Testis (tissue), 3 donors: Measurements from ENCODE around the gene BCL2A1. TPM values are rescaled to one million over a fixed set of nuclear protein-coding genes. Genes with fewer than 3 reads are reported as not detected.
"Not testable (repeated sequence)": the region's sequence is repeated elsewhere in the genome, so short reads cannot be mapped to it uniquely, and the experiment has no call there.

Experiments
- DNase-seq: peaks from one replicate; pipeline ENCODE4 v3.0.0-alpha.2; 2019
- H3K27ac ChIP-seq, 2 donors: fragments of 200-600 bp; sonication (generic); one replicate each; pipeline ENCODE4 v1.5.1; 2019
- H3K27me3 ChIP-seq: fragments of 200-600 bp; sonication (generic); one replicate; pipeline ENCODE4 v1.5.1; 2019
- H3K36me3 ChIP-seq: fragments of 200-600 bp; sonication (generic); one replicate; pipeline ENCODE4 v1.5.1; 2017; ENCODE audit warnings: low read depth; ENCODE audit errors: missing control alignments
- H3K4me1 ChIP-seq: fragments of 200-600 bp; sonication (generic); one replicate; pipeline ENCODE4 v1.5.1; 2019
- H3K4me3 ChIP-seq, 2 donors: fragments of 200-600 bp; sonication (generic); one replicate each; pipeline ENCODE4 v1.5.1; 2017 to 2019
- H3K9me3 ChIP-seq: fragments of 200-600 bp; sonication (generic); one replicate; pipeline ENCODE4 v1.5.1; 2017
- CTCF ChIP-seq, 3 experiments: fragments of 450-650 bp in 2 of 3; fragments of 200-600 bp in 1 of 3; sonication (generic) in 1 of 3; IDR thresholded peaks; one replicate each; pipeline ENCODE4 v1.5.1; 2016 to 2019; ENCODE audit warnings: antibody characterized with exemption in 3 of 3, mild to moderate bottlenecking in 2 of 3, moderate library complexity in 1 of 3
- POLR2A ChIP-seq: fragments of 450-650 bp; IDR thresholded peaks from one replicate; pipeline ENCODE4 v1.6.1; 2017; ENCODE audit warnings: antibody characterized with exemption, mild to moderate bottlenecking, moderate library complexity
- WGBS, 2 donors: methylation state at CpG; one replicate each; pipeline ENCODE4 v1.1.5; 2018; 5-methylcytosine and 5-hydroxymethylcytosine counted together
- intact Hi-C: fragments of 100-400 bp; cut with DNase I; formaldehyde crosslinking; loops from one replicate; pipeline ENCODE4 v1.15.1; 2023; ENCODE audit warnings: low total_unique reads
- polyA plus RNA-seq: library from polyadenylated mRNA; stranded (reverse); fragments of 350-450 nt; fragmentation: Illumina TruSeq; extraction: RNeasy Lipid Tissue Mini Kit (QIAGEN cat#74804); gene quantifications from one replicate; pipeline ENCODE4 v1.2.3, GENCODE V29; 2014; ENCODE audit warnings: low read depth, low replicate concordance; ENCODE audit not compliant: insufficient read depth
- total RNA-seq, 2 donors: library from RNA; depleted of rRNA; stranded (reverse); fragments of >200 nt; gene quantifications; one replicate each; pipeline ENCODE4 v1.2.3, GENCODE V29; 2016

BCL2A1 gene
- total and polyA plus RNA-seq, 3 donors from 2014 or later: 2.3 TPM; not detected in 2

DNA sequence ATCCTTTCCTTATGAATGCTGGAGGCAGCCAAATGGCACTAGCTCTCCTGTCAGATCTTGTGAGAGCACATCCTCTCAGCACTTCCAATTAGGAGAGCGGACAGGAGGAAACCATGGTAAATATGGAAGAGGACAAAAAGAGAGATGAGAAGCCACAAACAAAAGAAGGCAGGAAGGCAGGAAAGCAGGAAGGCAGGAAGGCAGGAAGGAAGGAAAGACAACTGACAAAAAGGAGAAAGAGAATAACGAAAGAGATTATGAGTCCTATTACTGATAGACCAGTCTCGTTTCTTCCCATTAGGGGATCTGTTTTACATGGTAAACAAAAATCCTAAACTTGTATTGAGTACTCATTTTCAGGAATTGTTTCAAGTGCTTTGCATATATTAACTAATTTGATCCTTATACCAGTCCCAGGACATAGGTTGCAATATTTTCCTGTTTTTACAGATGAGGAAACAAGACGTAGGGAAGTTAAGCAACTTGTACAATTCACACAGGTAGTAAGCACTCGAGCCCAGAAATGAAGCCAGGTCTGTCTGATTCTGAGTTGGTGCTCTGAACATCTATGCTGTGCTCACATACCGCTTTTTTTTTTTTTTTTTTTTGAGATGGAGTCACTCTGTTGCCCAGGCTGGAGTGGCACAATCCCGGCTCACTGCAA, 4.2 kb downstream of the BCL2A1 start:
- TF ChIP-seq POLR2A (no peak), CTCF (IDR thresholded peaks at IDR 0.05) (no peak)
- Histone ChIP-seq H3K9me3 (no peaks in the 10 kb centered on the region), H3K27me3 (no peaks in the 10 kb centered on the region), H3K27ac (no peak overlapping the region), H3K36me3 (no peaks in the 10 kb centered on the region), H3K4me1 (peaks cover 5% of the 10 kb centered on the region), H3K4me3 (no peak overlapping the region)
- 82 to 85% methylated on average over 7 of the region's 7 CpGs for WGBS, 2 donors
- DNase-seq: no peak
- intact Hi-C loops: no loop called here

- no peaks in the 10 kb centered on the region for H3K36me3 ChIP-seq
- TF ChIP-seq CTCF (IDR thresholded peaks at IDR 0.05) (no peak), POLR2A (no peak)
- H3K27ac ChIP-seq: no peak overlapping the region
- no peak for DNase-seq
- 82 to 84% methylated on average over 4 of the region's 4 CpGs for WGBS, 2 donors
- H3K9me3 ChIP-seq: no peaks in the 10 kb centered on the region
- H3K4me1 ChIP-seq: peaks cover 5% of the 10 kb centered on the region
- intact Hi-C loops: no loop called here
- H3K4me3 ChIP-seq: no peak overlapping the region
- no peaks in the 10 kb centered on the region for H3K27me3 ChIP-seq
These were observed 5.0 kb downstream of the BCL2A1 start for GRCh38 chr15:79965846-79966630.

- WGBS, 2 donors: 89 to 92% methylated on average over 6 of the region's 6 CpGs
- intact Hi-C loops: no loop called here
- no peak for DNase-seq
- TF ChIP-seq POLR2A (no peak), CTCF (IDR thresholded peaks at IDR 0.05) (no peak)
- no peaks in the 10 kb centered on the region for H3K27me3 ChIP-seq
- no peaks in the 10 kb centered on the region for H3K36me3 ChIP-seq
- no peaks in the 10 kb centered on the region for H3K4me1 ChIP-seq
- H3K4me3 ChIP-seq: no peak overlapping the region
- no peaks in the 10 kb centered on the region for H3K9me3 ChIP-seq
- no peak overlapping the region for H3K27ac ChIP-seq
These were observed 6.7 kb downstream of the BCL2A1 start for GRCh38 chr15:79964232-79964805.

DNA sequence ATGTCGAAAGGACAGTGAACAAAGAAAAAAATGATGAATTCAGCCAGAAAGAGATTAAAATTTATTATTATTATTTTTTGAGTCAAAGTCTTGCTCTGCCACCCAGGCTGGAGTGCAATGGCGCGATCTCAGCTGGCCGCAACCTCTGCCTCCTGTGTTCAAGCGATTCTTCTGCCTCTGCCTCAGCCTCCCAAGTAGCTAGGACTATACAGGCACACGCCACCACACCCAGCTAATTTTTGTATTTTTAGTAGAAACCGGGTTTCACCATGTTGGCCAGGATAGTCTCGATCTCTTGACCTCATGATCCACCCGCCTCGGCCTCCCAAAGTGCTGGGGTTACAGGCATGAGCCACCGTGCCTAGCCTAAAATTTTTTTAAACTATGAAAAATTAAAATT, 8.1 kb downstream of the BCL2A1 start:
- H3K4me1 ChIP-seq, H3K9me3 ChIP-seq, H3K4me3 ChIP-seq, H3K36me3 ChIP-seq, H3K27me3 ChIP-seq, DNase-seq, H3K27ac ChIP-seq, intact Hi-C loops: not testable (repeated sequence)
- WGBS, 2 donors: 90 to 97% methylated on average over 11 of the region's 11 CpGs

GRCh38 chr15:79962178-79962577, 8.8 kb downstream of the BCL2A1 start:
- Histone ChIP-seq H3K9me3 (no peaks in the 10 kb centered on the region), H3K27me3 (no peaks in the 10 kb centered on the region), H3K27ac (no peak overlapping the region), H3K4me1 (no peaks in the 10 kb centered on the region), H3K4me3 (no peak overlapping the region), H3K36me3 (no peaks in the 10 kb centered on the region)
- intact Hi-C loops: no loop called here
- WGBS, 2 donors: 88 to 96% methylated on average over 6 of the region's 6 CpGs
- DNase-seq: no peak
- no peak for TF ChIP-seq POLR2A
- TF ChIP-seq CTCF (IDR thresholded peaks at IDR 0.05): no peak
